Activated T-helper 9 cell treated with anti-CD3 and anti-CD28 coated beads, Interleukin-2, amount 50 U/mL, for 16 hours (primary cell): ENCODE results near the gene ASCC3.
A peak's percentile ranks its signal among the peaks of the same experiment; 100 is the strongest.
"Not testable (repeated sequence)": the region's sequence is repeated elsewhere in the genome, so short reads cannot be mapped to it uniquely, and the experiment has no call there.

Experiments
- DNase-seq: peaks from one replicate; pipeline ENCODE4 v3.0.0-alpha.2; 2020; ENCODE audit warnings: low read depth

ASCC3 gene, protein sequence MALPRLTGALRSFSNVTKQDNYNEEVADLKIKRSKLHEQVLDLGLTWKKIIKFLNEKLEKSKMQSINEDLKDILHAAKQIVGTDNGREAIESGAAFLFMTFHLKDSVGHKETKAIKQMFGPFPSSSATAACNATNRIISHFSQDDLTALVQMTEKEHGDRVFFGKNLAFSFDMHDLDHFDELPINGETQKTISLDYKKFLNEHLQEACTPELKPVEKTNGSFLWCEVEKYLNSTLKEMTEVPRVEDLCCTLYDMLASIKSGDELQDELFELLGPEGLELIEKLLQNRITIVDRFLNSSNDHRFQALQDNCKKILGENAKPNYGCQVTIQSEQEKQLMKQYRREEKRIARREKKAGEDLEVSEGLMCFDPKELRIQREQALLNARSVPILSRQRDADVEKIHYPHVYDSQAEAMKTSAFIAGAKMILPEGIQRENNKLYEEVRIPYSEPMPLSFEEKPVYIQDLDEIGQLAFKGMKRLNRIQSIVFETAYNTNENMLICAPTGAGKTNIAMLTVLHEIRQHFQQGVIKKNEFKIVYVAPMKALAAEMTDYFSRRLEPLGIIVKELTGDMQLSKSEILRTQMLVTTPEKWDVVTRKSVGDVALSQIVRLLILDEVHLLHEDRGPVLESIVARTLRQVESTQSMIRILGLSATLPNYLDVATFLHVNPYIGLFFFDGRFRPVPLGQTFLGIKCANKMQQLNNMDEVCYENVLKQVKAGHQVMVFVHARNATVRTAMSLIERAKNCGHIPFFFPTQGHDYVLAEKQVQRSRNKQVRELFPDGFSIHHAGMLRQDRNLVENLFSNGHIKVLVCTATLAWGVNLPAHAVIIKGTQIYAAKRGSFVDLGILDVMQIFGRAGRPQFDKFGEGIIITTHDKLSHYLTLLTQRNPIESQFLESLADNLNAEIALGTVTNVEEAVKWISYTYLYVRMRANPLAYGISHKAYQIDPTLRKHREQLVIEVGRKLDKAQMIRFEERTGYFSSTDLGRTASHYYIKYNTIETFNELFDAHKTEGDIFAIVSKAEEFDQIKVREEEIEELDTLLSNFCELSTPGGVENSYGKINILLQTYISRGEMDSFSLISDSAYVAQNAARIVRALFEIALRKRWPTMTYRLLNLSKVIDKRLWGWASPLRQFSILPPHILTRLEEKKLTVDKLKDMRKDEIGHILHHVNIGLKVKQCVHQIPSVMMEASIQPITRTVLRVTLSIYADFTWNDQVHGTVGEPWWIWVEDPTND (N-terminal part only)

DNA sequence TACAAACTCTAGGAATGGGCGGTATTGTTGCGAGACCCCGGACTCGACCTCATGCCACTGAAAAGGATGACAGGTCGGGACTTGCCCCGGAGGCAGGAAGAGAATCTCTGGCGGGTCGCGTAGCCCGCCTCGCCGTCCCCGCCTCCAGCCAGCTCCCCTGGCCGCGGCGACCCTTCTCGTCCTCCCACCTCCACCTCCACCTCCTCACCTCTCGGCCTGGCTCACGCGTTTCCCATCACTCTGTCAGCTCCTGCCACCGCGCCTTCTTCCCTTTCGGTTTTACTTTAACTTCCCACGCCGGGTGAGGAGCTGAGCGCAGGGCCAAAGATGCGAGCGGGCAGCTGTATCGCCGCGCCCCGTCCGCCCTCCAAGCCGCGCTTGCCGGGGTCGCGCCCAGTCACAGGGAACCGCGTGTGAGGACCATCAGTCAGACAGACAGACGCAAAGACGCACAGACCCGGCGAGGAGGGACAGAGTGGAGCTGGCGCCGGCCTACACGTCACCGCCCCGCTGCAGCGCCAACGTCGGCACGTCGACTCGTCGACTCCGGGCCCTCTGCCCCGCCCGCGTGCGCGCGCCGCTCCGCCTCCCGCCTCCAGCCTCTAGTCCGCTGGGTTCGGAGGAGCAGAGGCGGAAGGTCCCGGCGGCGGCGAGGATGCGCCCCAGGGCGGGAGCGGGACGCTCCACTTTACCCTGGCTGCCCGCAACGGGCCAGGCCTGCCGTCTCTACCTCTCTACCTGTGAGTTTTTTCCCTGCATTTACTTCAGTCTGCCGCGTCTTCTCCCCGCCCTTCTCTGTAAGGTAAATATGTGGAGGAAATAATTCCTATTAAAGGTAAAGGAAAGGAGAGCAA lies at the start of gene ASCC3:
Gene ASCC3 (minus strand): TSS at position 477 of the 854 bp plus-strand sequence. CDS start 13,332 bp downstream, outside the sequence.
- peak; percentile 87 for DNase-seq

DNA sequence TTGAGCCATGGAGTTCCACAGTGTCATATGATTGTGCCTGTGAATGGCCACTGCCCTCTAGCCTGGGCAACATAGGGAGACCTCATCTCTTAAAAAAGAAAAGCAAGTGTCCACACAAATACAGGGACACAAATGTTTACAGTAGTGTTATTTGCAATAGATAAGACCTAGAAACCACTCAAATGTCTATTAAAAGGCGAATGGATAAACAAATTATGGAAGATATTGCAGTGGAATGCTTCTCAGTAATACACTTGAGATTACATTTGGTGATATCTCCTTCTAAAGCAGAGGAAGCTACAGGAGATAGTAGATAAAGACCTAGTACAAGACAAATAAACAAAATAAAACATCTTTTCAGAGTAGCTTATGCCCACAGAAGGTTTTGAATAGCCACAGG lies 44.6 kb upstream of the ASCC3 start:
- no peak for DNase-seq

DNA sequence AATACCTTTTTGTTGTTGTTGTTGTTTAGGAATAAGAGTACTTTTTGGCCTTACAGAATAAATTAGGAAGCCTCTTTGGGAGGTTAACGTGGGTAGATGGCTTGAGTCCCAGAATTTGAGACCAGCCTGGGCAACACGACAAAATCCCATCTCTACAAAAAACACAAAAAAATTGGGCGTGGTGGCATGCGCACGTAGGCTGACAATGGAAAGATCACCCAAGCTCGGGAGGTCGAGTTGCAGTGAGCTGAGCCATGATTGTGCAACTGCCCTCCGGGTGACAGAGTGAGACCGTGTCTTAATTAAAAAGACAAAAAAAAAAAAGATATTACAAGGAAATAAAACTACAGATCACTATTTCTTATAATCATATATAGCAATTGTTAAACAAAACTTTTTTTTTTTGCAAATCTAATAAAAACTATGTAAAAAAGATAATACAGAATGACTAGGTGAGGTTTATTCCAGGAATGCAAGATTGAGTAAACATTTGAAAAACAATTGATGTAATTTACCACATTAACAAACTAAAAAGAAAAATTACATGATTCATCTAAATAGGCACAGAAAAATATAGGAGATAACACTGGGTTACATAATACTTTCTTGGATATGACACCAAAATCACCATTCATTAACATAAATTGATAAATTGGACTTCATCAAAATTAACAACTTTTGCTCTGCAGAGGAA lies 43.6 kb upstream of the ASCC3 start:
- DNase-seq: no peak

DNA sequence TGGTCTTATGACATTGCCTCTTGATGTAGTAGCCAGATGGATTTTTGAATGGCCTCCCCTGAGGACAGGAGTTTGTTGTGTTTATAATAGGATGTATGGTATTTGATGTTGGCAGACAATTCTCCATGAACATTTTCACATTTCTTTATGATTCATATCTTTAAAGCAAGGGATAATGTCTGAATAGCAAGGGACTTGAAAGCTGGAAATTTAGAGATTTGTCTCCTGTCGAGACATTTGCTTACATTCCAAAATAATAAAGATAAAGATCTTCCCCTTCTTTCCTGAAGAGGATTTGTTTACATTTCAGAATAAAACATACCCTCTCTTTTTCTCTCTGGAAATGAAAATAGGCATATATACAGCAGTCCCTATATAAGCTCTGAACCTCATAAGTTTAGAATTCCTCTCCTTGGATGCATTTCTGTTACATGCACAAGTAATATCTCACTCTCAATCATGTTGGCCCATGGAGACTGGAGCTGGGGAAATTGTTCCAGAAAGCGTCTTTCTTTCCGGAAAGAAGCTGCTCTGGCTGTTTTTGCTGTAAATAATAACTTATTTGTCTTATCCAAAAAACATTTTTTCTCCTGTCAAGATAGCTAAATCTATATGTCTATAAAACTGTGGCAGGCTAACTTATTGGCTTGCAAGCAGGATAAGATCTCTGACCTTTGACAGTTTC lies 42.5 kb upstream of the ASCC3 start:
- no peak for DNase-seq

DNA sequence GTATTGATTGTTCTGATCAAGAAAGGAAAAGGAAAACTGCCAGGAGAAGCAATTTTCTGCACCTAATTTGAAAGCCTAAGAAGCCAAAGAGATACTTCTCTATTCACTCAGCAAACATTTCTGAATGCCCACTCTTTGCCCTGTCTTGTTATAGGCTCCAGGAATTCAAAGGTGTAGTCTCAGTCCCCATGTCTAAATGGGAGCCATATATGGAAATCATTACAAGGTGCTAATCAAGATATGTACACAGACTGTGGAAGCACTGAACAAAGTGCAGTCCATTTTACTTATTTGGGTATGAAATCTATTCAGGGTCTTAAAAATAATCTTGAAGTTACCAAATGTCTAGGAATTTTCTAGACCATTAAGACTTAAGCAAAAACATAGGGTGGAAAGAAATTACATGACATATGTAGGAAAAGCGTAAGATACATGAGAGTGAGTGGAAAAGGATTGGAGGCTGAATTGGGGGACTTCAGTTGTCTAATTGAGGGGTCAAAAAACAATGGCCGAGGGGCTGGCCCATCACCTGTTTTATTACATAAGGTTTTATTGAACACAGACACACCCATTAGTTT lies 39.0 kb upstream of the ASCC3 start:
- no peak for DNase-seq

DNA sequence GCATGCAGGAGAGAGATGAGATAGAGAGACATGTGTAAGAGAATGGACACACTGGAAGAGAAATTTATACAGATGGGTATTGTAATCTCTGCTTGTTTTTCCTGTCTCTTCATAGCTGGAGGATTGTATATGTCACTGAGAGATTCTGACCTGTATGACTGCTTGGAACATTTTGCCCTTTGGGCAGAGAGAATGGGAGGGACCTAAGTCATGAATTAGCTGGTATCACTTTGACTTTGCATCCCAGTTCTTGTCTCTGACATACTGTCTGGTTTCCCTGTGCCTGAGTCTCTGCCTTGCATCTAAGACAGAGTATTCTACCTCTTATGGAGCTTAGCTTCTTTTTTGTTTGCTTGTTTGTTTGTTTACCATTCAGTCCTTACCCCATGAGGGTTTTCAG lies 37.0 kb upstream of the ASCC3 start:
- no peak for DNase-seq

DNA sequence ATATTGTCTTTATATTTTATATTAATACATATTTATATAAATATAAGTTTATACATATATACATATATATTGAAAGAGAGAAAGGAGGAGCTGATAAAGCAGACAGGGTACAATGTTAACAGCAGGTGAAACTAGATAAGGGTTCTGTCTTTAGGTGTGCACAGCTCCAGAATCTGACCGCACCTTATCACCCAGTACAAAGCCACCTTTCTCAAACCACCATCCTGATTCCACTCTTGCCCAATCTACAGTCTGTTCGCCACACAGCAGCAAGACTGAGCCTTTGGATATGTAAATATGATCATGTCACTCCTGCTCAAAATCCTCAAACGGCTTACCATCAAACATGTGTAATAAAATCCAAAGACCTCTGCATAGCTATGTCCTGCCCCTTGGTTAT lies 34.7 kb upstream of the ASCC3 start:
- DNase-seq: no peak

DNA sequence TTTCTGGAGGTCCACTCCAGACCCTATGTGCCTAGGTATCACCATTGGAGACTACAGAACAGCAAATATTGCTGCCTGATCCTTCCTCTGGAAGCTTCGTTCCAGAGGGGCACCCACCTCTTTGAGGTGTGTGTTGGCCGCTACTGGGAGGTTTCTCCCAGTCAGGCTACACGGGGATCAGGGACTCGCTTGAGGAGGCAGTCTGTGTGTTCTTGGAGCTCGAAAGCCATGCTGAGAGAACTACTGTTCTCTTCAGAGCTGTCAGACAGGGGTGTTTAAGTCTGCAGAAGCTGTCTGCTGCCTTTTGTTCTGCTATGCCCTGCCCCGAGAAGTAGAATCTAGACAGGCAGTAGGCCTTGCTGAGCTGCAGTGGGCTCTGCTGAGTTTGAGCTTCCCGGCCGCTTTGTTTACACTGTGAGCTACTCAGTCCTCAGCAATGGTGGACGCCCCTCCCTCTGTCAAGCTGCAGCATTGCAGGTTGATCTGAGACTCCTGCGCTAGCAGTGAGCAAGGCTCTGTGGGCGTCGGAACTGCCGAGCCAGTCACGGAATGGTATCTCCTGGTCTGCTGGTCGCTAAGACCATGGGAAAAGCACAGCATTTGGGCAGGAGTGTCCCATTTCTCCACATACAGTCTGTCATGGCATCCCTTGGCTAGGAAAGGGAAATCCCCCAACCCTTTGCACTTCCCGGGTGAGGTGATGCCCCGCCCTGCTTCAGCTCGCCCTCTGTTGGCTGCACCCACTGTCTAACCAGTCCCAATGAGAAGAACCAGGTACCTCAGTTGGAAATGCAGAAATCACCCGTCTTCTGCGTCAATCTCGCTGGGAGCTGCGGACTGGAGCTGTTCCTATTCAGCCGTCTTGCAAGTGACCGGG lies 32.5 kb upstream of the ASCC3 start:
- no peak for DNase-seq

DNA sequence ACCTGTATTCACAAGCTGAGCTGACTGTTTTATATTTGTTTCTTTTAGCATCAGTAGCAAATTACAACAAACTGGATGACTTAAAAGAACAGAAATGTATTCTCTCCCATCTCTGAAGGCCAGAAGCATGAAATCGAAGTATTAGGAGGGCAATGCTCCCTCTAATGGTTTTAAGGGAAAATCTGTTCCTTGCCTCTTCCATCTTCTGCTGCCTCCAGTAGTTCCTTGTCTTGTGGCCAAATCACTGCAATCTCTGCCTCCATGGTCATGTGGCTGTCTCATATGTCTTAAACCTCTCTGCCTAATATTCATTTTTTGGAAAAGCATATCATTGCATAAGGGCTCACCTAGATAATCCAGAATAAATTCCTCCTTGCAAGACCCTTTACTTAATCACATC lies 25.2 kb upstream of the ASCC3 start:
- DNase-seq: no peak

DNA sequence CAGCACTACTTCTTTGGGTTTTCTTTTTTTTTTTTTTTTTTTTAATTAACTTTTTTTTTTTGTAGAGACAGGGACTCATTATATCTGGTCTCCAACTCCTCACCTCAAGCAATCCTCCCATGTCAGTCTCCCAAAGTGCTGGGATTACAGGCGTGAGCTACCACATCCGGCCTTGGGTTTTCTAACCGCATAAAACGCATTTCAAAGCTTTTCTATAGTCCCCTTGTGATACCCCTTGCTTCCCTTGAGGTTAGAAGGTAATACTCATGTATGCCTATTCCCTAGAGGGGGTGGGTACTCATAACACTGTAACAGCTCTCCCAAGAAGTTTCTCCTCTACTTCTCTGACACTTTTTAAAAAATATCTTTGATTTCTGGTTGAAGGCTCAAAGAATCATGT lies 23.9 kb upstream of the ASCC3 start:
- DNase-seq: no peak

DNA sequence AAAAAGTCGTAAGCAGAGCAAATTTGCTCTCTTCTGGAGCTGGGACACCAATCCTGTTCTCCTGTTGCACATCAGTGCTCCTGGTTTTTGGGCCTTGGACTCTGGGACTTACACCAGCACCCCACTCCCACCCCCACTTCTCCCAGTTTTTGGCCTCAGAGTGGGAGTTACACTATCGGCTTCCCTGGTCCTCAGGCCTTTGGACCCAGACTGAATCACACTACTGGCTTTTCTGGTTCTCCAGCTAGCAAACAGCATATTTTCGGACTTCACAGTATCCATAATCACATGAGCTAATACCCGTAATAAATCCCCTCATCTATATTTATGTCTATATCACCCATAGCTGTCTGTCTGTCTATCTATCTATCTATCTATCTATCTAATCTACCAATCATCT lies 23.2 kb upstream of the ASCC3 start:
- no peak for DNase-seq

DNA sequence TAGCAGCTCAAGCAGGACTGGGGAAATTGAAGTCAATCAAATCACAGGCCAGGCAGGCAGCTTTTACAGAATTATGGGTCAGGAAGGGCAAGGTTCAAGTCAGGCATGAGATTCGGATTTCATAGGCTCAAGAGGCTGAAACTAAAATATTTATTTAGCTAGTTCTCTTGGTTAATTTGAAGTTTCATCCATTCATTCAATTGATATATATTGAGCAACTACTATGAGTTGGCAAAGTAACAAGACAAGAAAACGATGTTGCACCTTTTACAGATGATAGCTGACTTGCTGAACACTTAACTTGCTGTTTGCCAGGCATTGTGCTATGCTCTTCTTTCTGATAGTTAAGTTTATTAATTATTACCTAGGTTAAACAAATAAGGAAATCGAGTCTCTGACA lies 20.5 kb upstream of the ASCC3 start:
- DNase-seq: no peak

DNA sequence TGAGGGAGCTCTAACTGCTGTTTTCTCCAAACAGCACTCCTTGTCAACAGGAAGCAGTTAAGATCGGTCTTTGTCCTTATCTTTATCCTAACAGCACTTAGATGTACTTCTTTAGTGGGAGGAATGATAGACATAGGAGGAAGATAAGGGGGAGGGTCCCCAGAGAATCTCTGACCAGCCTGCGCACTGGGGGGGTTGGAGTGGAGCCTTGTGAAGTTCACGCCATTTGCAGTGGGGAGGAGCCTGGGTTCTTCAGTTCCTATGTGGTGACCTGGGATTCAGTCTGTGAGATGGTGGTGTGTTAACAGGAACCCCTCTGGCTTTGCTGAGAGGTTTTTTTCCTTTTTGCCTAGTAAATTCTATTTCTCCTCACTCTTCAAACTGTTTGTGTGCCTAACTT lies 18.1 kb upstream of the ASCC3 start:
- no peak for DNase-seq

DNA sequence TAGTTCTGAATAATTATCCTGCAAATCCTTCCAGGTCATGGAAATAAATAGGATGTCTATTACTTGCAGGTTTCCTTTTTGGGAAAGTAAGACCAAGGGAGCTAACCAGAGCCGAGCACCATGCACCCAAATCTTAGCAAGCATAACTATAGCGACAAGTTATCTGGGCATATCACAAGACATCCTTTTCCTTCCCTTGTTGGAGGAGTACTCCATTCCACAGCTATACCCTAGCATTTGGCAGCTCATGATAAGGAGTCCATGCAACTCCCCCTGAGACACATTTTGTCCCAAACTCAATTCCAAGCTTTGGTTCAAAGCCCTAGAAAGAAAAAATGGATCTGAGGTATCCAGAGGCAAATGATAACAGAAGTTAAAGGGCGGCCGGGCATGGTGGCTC lies 16.5 kb upstream of the ASCC3 start:
- no peak for DNase-seq

DNA sequence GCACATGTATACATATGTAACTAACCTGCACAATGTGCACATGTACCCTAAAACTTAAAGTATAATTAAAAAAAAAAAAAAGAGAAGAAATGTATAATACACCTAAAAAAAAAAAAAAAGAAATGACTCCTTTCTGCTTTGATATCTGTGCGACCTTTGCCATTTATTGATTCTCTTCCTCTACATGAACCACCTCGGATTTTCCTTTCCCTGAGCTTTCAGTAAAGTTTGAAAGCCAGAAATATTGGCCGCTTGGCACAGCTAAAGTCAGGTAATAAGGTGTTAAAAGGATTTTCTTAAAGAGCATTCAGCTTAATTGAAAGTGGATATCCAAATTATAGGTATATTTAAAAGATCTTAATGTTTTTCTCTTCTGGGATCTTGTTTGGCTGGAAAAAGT lies 12.6 kb upstream of the ASCC3 start:
- no peak for DNase-seq

DNA sequence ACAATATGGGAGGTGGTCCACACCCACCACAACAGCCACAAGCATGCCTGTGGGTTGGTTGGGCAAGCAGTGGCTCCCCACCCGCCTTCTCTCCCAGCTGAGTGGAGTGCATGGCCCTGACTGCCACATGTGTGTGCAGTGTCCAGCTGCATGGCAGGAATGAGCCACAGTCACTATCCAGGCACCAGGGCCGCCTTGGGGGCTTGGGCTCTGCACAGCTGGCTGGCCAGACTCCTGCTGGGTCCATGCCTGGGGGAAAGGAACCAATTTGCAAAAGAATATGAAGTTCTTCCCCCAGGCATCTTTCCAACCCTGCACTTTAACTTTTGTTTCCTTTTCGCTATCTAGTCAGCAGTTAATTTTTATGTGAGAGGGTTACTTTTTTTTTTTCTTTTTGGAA lies 11.6 kb upstream of the ASCC3 start:
- no peak for DNase-seq

DNA sequence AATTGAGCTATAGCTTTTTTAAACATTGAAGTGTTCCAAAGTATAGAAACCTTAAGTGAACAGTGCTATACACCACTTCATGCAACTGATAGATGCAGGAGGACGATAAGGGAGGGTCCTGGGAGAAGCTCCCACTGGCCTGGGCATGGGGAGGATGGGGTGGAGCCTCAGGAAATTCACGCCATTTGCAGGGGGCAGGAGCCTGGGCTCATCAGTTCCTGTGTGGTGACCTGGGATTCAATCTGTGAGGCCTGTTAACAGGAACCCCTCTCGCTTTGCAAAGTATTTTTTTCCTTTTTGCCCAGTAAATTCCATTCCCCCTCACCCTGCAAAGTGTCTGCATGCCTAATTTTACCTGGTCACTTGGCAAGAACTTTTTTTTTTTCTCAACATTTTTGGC lies 11.0 kb upstream of the ASCC3 start:
- no peak for DNase-seq

DNA sequence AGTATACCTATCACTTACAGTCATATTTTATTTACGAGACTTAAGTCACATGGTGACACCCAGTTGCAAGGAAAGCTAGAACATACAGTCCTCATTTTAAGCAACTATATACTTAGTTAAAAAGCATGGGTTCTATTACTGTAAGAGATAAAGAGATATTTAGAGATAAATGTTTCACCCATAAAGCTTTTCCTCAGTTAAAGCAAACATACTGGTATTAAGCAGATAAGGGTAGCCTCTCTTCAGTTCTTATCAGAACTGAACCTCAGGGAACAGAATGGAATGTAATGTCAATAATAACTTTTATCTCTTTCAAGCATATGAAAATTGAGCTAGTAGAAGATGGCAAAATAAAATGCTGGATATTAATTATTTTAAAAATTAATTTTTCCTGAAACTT lies 9.9 kb upstream of the ASCC3 start:
- no peak for DNase-seq

DNA sequence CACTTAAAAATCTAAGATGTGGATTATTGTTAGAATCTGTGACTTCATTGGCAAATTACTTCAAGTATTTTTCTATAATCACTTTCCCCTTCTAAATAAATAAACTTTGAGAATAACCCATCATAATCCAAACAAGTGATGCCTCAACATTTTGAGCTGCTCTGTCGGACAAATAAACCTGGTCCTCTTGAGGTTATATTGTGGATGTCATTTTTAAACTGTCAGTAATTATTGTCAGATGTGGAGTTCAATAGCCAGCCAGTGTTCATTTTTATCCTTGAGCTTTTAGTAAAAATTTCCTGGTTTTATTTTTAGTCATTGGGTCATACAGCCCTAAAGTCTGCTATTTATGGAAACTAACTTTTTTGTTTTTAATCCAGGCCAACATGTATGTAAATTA lies 9.5 kb upstream of the ASCC3 start:
- not testable (repeated sequence) for DNase-seq
